ENCODE measurements around the gene TMPRSS2.

Gene TMPRSS2

GRCh38 chr21:41444703-41445464 is 63.1 kb downstream of the TMPRSS2 start:
- no peak for DNase-seq

- no peak for DNase-seq
Observed at GRCh38 chr21:41443562-41443961, 64.4 kb downstream of the TMPRSS2 start.

- DNase-seq: no peak
Observed at GRCh38 chr21:41442481-41443186, 65.3 kb downstream of the TMPRSS2 start.

GRCh38 chr21:41441546-41441945 is 66.4 kb downstream of the TMPRSS2 start:
- no peak for DNase-seq

- DNase-seq: no peak
Observed at GRCh38 chr21:41439248-41439647, 68.7 kb downstream of the TMPRSS2 start.

- DNase-seq: no peak
Observed at GRCh38 chr21:41438425-41439113, 69.4 kb downstream of the TMPRSS2 start.

GRCh38 chr21:41437729-41438128 is 70.2 kb downstream of the TMPRSS2 start:
- no peak for DNase-seq

- no peak for DNase-seq
Observed at GRCh38 chr21:41435706-41436105, 72.3 kb downstream of the TMPRSS2 start.

- no peak for DNase-seq
Observed at GRCh38 chr21:41433566-41433965, 74.4 kb downstream of the TMPRSS2 start.

GRCh38 chr21:41432562-41433460 is 75.1 kb downstream of the TMPRSS2 start:
- DNase-seq: no peak

- DNase-seq: no peak
Observed at GRCh38 chr21:41431788-41432548, 76.0 kb downstream of the TMPRSS2 start.

GRCh38 chr21:41429925-41430491 is 78.0 kb downstream of the TMPRSS2 start:
- DNase-seq: no peak

- no peak for DNase-seq
Observed at GRCh38 chr21:41429305-41429704, 78.7 kb downstream of the TMPRSS2 start.

GRCh38 chr21:41428847-41429246 is 79.1 kb downstream of the TMPRSS2 start:
- DNase-seq: no peak

GRCh38 chr21:41428311-41428710 is 79.6 kb downstream of the TMPRSS2 start:
- no peak for DNase-seq

- no peak for DNase-seq
Observed at GRCh38 chr21:41427556-41427955, 80.4 kb downstream of the TMPRSS2 start.

GRCh38 chr21:41426676-41427404 is 81.1 kb downstream of the TMPRSS2 start:
- no peak for DNase-seq

GRCh38 chr21:41425954-41426675 is 81.8 kb downstream of the TMPRSS2 start, which contains the start of gene MX1:
Gene MX1, plus strand, starts transcription at chr21:41426239. Its CDS starts 5,832 bp downstream, at chr21:41432071.
- peak; percentile 53 for DNase-seq

- DNase-seq: no peak
Observed at GRCh38 chr21:41425588-41425953, 82.4 kb downstream of the TMPRSS2 start.

GRCh38 chr21:41423305-41423636 is 84.7 kb downstream of the TMPRSS2 start:
- peak; percentile 22 for DNase-seq
